ENCODE results near the gene FAM83E. TPM values are rescaled to one million over a fixed set of nuclear protein-coding genes. Genes with fewer than 3 reads are reported as not detected.

FAM83E gene
- total RNA-seq, 6 donors from 2014 or later = 24.0 to 87.3 (median 43.3) TPM

DNA sequence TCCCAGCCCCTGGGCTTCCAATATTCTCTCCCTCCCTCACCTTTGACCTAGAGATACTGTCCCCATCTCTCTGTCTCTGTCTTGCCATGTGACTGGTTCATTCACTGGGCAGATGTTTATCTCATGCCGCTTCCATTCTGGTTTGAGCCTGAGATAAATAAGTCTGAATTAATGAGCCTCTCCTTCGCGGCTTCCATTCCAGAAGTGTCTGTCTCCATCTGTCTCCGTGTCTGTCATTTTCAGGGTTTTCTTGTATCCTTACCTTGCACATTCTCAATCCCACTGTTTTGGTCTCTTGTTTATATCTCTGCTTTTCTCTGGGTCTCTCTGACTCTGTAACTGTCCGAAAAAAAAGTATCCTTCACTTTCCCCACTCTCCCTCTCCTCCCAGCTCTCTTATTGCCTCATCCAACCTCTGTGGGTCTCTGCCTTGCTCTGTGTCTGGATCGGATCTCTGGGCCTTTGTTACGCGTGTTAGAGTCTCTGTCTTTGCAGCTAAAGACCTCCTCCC is 8.7 kb upstream of the FAM83E start:
- peak overlapping the region in 3 of 4 donors; percentile 44 to 57 (median 53) for H3K4me3 ChIP-seq
- H3K4me1 ChIP-seq = peaks cover 24 to 43% (median 32%) of the 10 kb centered on the region in 4 donors
- no peak for TF ChIP-seq POLR2AphosphoS5 (IDR thresholded peaks at IDR 0.05)
- no peak for TF ChIP-seq EP300 (IDR thresholded peaks at IDR 0.05)
- no peak for TF ChIP-seq POLR2A (IDR thresholded peaks at IDR 0.05)
- TF ChIP-seq, protein P1, sequence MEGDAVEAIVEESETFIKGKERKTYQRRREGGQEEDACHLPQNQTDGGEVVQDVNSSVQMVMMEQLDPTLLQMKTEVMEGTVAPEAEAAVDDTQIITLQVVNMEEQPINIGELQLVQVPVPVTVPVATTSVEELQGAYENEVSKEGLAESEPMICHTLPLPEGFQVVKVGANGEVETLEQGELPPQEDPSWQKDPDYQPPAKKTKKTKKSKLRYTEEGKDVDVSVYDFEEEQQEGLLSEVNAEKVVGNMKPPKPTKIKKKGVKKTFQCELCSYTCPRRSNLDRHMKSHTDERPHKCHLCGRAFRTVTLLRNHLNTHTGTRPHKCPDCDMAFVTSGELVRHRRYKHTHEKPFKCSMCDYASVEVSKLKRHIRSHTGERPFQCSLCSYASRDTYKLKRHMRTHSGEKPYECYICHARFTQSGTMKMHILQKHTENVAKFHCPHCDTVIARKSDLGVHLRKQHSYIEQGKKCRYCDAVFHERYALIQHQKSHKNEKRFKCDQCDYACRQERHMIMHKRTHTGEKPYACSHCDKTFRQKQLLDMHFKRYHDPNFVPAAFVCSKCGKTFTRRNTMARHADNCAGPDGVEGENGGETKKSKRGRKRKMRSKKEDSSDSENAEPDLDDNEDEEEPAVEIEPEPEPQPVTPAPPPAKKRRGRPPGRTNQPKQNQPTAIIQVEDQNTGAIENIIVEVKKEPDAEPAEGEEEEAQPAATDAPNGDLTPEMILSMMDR (IDR thresholded peaks at IDR 0.05) = no peak
- H3K9me3 ChIP-seq = no peaks in the 10 kb centered on the region
- ATAC-seq (ENCODE audit: low FRiP score in 2 of 2) (no peak), DNase-seq (no peak)
- peak overlapping the region; percentile 24 to 88 (median 82) for H3K27ac ChIP-seq
- WGBS, 2 donors = 28 to 36% methylated on average over 8 of the region's 8 CpGs
- H3K27me3 ChIP-seq = no peaks in the 10 kb centered on the region
- H3K36me3 ChIP-seq = peaks cover 0 to 19% (median 9%) of the 10 kb centered on the region in 4 donors

DNA sequence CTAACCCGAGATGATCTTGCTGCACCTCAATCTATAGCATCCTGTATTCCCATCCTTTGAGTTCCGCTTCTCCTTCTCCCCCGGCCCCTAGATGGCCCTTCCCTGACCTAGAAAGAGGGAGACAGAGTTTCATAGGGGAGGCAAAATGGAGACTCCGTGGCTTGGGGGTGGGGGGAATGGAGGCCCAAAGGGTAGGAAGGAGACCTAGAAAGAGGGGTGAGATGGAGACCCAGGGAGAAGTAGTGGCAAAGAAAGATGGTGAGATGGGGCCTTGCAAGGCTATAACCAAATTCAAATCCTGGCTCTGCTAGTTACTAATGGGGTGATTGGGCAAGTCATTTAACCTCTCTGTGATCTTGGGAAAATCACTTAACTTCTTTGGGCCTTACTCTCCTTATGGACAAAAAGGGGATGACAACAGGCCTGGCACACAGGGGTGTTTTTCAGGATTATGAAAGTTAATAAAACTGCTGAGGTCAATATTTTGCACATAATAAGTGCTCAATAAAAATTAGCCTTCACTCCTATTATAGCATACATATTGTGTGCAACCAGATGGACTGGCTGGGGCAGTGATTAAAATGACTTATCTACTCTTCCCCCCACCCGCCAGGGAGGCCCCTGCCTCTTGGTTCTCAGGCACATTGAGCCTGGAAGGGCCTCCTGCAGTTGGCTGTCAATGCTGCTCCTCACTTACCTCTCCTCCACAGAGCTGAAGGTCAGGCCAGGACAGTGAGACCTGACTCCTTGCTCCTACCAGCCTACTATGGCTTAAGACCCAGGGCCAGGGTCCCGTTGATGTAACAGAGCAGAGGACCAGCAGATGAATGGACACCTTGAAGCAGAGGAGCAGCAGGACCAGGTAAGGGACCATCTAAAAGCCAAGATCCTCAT is 5.1 kb upstream of the FAM83E start:
- peak overlapping the region; percentile 41 to 88 (median 67) for H3K4me3 ChIP-seq
- DNase-seq = no peak
- peak overlapping the region; percentile 84 to 94 (median 93) for H3K27ac ChIP-seq
- H3K9me3 ChIP-seq = no peaks in the 10 kb centered on the region
- H3K4me1 ChIP-seq = peaks cover 48 to 72% (median 58%) of the 10 kb centered on the region in 4 donors
- no peaks in the 10 kb centered on the region for H3K27me3 ChIP-seq
- ATAC-seq (ENCODE audit: low FRiP score in 2 of 2) = no peak
- WGBS, 2 donors = 31% methylated on average over 6 of the region's 6 CpGs
- TF ChIP-seq POLR2A (IDR thresholded peaks at IDR 0.05) = peak in 1 of 4 donors; percentile 21
- no peak for TF ChIP-seq EP300 (IDR thresholded peaks at IDR 0.05)
- TF ChIP-seq, protein P1 (IDR thresholded peaks at IDR 0.05) = peak in 1 of 6 experiments; percentile 7
- no peak for TF ChIP-seq POLR2AphosphoS5 (IDR thresholded peaks at IDR 0.05)
- H3K36me3 ChIP-seq = peaks cover 15 to 36% (median 26%) of the 10 kb centered on the region in 4 donors

DNA sequence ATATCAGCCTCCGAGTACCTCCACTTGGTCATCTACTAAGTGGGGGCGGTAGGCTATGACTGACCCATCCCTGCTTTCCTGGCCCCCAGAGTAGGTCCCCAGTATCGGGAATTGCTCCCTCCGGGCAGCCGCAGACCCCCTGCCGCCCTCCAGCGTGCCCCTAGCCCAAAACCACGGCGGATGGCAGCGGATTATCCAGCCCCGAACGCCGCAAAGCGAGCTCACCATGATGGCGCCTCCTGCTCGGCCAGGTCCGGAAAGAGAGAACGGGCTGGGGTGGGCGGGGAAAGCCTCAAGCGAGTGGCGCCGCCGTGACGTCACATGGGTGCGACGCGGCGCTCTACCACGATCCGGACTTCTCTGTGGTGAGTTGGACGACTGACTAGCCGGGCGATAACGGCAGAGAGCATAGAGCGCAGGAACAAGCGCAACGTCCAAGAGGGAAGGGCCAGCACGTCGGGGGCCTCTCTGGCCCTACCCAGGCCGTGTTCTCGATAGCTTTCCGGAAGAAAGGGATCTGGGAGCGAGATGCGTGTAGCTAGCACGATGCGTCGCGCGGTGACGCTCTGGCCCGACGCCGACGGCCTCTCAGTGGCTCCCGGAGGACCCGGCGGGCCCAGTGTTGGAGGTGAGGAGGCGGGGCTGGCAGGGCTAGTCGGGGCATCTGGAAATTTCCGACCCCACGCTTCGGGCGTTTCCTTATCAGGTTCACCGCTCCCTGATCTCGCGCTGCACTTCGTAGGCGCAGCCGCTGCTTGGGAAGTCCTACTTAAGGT is 4.2 kb upstream of the FAM83E start, which contains the start of the genes RPL18 and SPHK2:
TSS of gene RPL18 (minus strand) at position 263 of the 776 bp plus-strand sequence. CDS start at position 228, 35 bp downstream.
TSS of gene SPHK2 (plus strand) at position 591 of the 776 bp plus-strand sequence. CDS start 1,009 bp downstream, outside the sequence.
- 0 to 1% methylated on average over 21 to 50 of the region's 69 CpGs for WGBS, 2 donors
- TF ChIP-seq POLR2AphosphoS5 (IDR thresholded peaks at IDR 0.05) (peak; percentile 93 to 94), EP300 (IDR thresholded peaks at IDR 0.05) (peak in 1 of 4 donors; percentile 78), POLR2A (IDR thresholded peaks at IDR 0.05) (peak; percentile 65 to 92 (median 86))
- TF ChIP-seq, protein P1 (IDR thresholded peaks at IDR 0.05) = peak in 1 of 6 experiments; percentile 33
- no peaks in the 10 kb centered on the region for H3K9me3 ChIP-seq
- peaks cover 44 to 70% (median 51%) of the 10 kb centered on the region in 4 donors for H3K4me1 ChIP-seq
- H3K27ac ChIP-seq = peak within 1 kb of the TSS; percentile 84 to 94 (median 93)
- ATAC-seq (ENCODE audit: low FRiP score in 2 of 2) (peak; percentile 94 to 96), DNase-seq (peak; percentile 99)
- peak within 1 kb of the TSS; percentile 63 to 88 (median 73) for H3K4me3 ChIP-seq
- peaks cover 15 to 40% (median 28%) of the 10 kb centered on the region in 4 donors for H3K36me3 ChIP-seq
- H3K27me3 ChIP-seq = no peaks in the 10 kb centered on the region

DNA sequence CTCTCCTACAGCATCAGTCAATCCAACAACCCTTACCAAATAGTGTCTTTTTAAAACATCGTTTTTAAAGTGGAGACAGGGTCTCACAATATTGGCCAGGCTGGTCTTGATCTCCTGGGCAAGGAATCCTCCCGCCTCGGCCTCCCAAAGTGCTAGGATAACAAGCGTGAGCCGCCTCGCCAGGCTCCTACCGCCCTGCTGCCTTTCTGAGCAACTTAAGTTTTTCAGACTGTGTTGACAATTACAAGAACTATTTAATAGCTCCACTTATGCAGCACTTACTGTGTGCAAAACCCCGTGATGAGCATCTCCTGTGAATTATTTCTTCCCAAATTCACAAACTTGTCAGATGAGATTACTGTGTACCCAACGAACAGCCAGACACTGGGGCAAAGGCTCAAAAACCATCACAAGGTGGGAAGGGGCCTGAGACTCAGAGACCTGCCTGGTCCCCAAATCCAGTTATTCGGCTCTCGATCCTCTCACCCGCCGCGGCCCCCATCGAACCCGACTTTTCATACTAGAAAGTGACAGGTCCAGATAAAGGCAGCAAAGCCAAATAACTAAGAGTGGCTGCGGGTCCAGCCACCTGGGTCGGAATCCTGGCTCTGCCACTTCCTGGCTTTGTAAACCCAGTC is 3.5 kb upstream of the FAM83E start:
- 0 to 2% methylated on average over 13 to 18 of the region's 18 CpGs for WGBS, 2 donors

More for the DNA sequence above, 3.5 kb upstream of the FAM83E start:
- TF ChIP-seq POLR2AphosphoS5 (IDR thresholded peaks at IDR 0.05) (no peak), EP300 (IDR thresholded peaks at IDR 0.05) (no peak), POLR2A (IDR thresholded peaks at IDR 0.05) (no peak)
- TF ChIP-seq, protein P1 (IDR thresholded peaks at IDR 0.05) = no peak
- Histone ChIP-seq H3K4me1 (peaks cover 40 to 70% (median 48%) of the 10 kb centered on the region in 4 donors), H3K9me3 (no peaks in the 10 kb centered on the region), H3K4me3 (peak overlapping the region; percentile 63 to 88 (median 73)), H3K27me3 (no peaks in the 10 kb centered on the region), H3K27ac (peak overlapping the region; percentile 84 to 94 (median 93)), H3K36me3 (peaks cover 15 to 40% (median 28%) of the 10 kb centered on the region in 4 donors)
- peak in 1 of 2 donors; percentile 33 for DNase-seq
- no peak for ATAC-seq (ENCODE audit: low FRiP score in 2 of 2)

Measured in upper lobe of left lung (tissue), 6 donors.